RPMI7951 (cell line): ENCODE data around the gene HLA-DMA. TPM values are rescaled to one million over a fixed set of nuclear protein-coding genes. Genes with fewer than 3 reads are reported as not detected.

Experiments
- DNase-seq: peaks from one replicate; pipeline ENCODE4 v3.0.0-alpha.2; 2012; ENCODE audit warnings: low read depth
- total RNA-seq: library from RNA; depleted of rRNA; stranded (reverse); fragments of >200 nt; shearing (Covaris generic); gene quantifications from 2 replicates; pipeline ENCODE4 v1.2.3, GENCODE V29; 2014

Gene HLA-DMA
- total RNA-seq, 1 experiment from 2014 or later = 10.9 TPM

- no peak for DNase-seq
Measured at GRCh38 chr6:32974541-32975308, 21.8 kb upstream of the HLA-DMA start.

GRCh38 chr6:32974016-32974333 is 21.1 kb upstream of the HLA-DMA start:
- peak; percentile 53 for DNase-seq

GRCh38 chr6:32973144-32974015 is 20.5 kb upstream of the HLA-DMA start:
- DNase-seq = peak; percentile 55

GRCh38 chr6:32972353-32973143 is 19.7 kb upstream of the HLA-DMA start:
- DNase-seq = no peak

GRCh38 chr6:32971581-32972352 is 18.9 kb upstream of the HLA-DMA start:
- DNase-seq = peak; percentile 100

GRCh38 chr6:32971242-32971580 is 18.3 kb upstream of the HLA-DMA start:
- no peak for DNase-seq

GRCh38 chr6:32970413-32971241 is 17.7 kb upstream of the HLA-DMA start:
- DNase-seq = peak; percentile 92

GRCh38 chr6:32969685-32970412 is 17.0 kb upstream of the HLA-DMA start:
- peak; percentile 98 for DNase-seq

GRCh38 chr6:32968867-32969684 is 16.2 kb upstream of the HLA-DMA start:
- DNase-seq = peak; percentile 81

GRCh38 chr6:32968093-32968866 is 15.4 kb upstream of the HLA-DMA start, which contains the start of gene BRD2:
TSS of gene BRD2 (plus strand) at chr6:32968594. CDS start at chr6:32972899, 4,305 bp downstream.
- DNase-seq = peak; percentile 95

GRCh38 chr6:32967151-32968091 is 14.5 kb upstream of the HLA-DMA start:
- peak; percentile 67 for DNase-seq

- no peak for DNase-seq
Measured at GRCh38 chr6:32964776-32965175, 11.9 kb upstream of the HLA-DMA start.

GRCh38 chr6:32963866-32964265 is 11.0 kb upstream of the HLA-DMA start:
- DNase-seq = no peak

GRCh38 chr6:32962213-32962826 is 9.4 kb upstream of the HLA-DMA start:
- peak; percentile 47 for DNase-seq

- no peak for DNase-seq
Measured at GRCh38 chr6:32960563-32960962, 7.7 kb upstream of the HLA-DMA start.

- no peak for DNase-seq
Measured at GRCh38 chr6:32956176-32956575, 3.3 kb upstream of the HLA-DMA start.
